DLD1 (cell line): ENCODE measurements around the gene LRIG3.

Source experiments
- in situ Hi-C: cut with HindIII; loops from 2 replicates; pipeline ENCODE4 v1.10.0; 2017; ENCODE audit warnings: low sequenced_read_pairs

The LRIG3 gene

DNA sequence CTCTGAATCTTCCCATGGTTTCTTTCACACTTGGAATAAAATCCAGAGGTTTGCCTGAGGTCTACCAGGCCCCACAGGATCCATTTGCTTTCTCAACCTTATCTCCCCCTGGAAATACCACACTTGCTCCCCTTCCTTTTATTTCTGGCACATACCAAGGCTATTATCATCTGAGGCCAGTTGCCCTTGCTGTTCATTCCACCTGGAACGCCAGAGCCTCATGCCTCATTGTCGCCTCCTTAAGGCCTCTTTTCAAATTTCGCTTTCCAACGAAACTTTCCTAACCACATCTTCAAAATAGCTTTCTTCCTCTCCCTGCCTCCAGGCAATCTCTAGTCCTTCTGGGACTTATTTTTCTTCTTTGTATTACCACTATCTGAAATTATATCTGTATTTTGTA is 11.2 kb upstream of the LRIG3 start:
- in situ Hi-C loops, result no loop called here

- in situ Hi-C loops, result no loop called here
Measured at GRCh38 chr12:58930770-58931324, 10.5 kb upstream of the LRIG3 start.

GRCh38 chr12:58927120-58927519 is 6.8 kb upstream of the LRIG3 start:
- in situ Hi-C loops, result no loop called here

DNA sequence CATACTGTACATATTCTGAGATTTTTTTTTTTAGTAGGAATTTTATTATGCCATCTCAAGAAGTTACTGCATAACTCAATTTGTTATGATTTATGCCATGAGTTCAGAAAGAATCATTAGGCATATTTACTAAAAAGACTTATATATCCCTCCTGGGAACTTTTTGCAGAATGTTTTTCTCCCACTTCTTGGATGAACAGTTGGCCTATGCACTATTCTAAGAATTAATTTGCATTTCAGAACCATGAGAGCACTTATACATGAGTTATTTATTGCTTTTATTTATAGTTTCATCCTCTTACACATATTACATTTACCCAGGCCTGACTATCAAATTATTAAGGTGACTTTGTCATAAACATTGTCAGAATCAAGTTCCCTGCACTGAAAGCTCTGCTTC is 6.3 kb upstream of the LRIG3 start:
- in situ Hi-C loops, result no loop called here

GRCh38 chr12:58925751-58926150 is 5.4 kb upstream of the LRIG3 start:
- in situ Hi-C loops, result no loop called here

- in situ Hi-C loops, result no loop called here
Measured at GRCh38 chr12:58925111-58925611, 4.9 kb upstream of the LRIG3 start.

GRCh38 chr12:58924652-58925051 is 4.3 kb upstream of the LRIG3 start:
- in situ Hi-C loops, result no loop called here

DNA sequence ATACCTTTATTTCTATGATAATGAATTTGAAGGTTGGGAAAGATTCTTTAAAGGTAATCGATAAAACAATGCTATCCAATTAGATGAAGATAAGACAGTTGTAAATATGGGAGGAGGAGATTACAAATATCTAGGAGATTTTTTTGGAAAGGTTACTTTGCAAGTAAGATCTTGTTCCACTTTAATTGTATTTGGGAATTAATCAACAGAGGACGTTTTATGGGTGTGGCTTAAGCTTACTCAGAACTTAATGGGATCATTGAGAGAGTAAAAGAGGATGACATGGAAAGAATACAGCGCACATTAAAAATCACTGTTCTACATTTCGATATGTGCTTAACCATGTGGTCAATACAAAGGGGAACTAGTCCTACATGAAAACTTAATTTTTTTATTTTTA is 3.5 kb upstream of the LRIG3 start:
- in situ Hi-C loops, result no loop called here

GRCh38 chr12:58922849-58923248 is 2.5 kb upstream of the LRIG3 start:
- in situ Hi-C loops, result no loop called here

- in situ Hi-C loops, result no loop called here
Measured at GRCh38 chr12:58920961-58921861, 907 bp upstream of the LRIG3 start.

DNA sequence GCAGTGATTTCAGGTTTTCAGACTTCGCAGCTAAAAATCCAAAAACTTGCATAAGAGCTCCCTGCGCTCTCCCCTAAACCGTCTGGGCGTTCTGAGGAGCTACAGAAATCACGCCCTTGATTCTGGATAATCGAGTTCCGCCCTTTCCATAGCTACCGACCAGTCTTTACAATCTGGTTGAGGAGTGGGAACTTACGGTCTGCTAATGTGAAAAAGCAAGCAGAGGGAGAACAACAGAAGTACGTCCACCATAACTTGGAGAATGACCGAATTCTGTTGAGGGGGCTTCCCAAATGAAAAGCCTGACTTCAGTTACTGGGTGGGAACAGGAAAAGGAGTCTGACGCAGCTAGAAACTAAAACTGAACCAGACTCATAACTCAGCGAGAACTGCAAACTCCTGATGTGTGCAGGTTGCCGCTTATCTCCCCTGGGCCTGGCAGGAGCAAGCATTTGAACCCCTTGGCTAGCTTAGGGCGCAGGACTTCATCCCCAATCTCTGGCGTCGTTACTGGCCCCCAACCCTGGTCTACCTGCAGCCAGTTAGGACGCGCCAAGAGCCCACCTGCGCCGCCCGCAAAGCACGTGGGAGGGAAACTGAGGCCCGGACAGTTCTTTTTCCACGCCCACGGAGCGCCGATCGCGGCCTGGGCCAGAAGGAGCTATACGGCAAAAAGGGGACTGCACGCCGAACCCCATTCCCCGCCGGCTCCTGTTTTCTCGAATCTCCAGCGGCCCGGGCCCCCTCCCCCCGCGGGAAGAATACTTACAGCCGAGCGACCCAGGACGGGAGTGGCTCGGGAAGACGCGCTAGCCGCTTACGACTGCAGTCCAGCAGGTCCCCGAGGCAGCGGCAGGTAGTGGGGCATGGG is 838 bp downstream of the LRIG3 start:
- in situ Hi-C loops, result no loop called here

- in situ Hi-C loops, result no loop called here
Measured at GRCh38 chr12:58918469-58918844, 1.8 kb downstream of the LRIG3 start.

- in situ Hi-C loops, result no loop called here
Measured at GRCh38 chr12:58917699-58918468, 2.4 kb downstream of the LRIG3 start.

- in situ Hi-C loops, result no loop called here
Measured at GRCh38 chr12:58916921-58917511, 3.3 kb downstream of the LRIG3 start.

DNA sequence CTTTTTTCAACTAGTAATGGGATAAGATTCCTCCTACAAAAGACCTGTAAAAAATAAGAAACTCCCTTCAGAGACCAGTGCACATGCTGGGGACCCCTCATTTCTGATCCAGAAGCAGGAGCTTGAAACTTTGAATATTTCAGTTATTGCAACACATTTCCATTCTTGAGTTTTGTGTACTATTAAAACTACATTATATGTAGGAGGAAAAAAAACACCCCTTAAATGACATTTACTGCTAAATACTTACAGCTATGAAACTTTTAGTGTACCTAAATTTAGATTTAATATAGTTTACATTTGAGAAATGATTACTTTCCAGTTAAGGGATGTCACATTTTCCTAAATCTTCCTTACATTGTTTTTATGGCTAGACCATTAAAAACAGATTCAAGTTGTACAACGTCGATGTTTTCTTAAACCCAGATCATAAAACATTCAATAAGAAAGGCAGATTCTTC is 4.1 kb downstream of the LRIG3 start:
- in situ Hi-C loops, result no loop called here

DNA sequence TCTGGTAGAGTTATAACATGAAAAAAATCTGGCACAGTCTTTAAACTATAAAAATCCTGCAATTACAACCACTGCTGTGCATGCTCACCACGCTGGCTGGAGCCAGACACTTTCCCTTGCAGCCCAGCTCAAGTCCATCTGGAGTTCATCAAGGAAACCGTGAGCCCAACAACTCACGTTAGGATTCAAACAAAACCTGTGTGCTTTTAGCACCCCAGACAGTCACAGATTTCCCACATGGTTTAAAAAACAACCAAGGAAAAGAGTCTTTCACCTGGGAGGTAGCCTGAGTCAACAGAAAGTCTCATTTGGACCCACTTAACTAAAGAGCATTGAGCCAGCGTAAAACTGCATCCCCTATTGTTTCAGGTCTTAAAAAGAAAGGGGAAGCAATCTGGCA is 4.7 kb downstream of the LRIG3 start:
- in situ Hi-C loops, result no loop called here

GRCh38 chr12:58915037-58915436 is 5.3 kb downstream of the LRIG3 start:
- in situ Hi-C loops, result no loop called here

GRCh38 chr12:58914457-58914856 is 5.8 kb downstream of the LRIG3 start:
- in situ Hi-C loops, result no loop called here

- in situ Hi-C loops, result no loop called here
Measured at GRCh38 chr12:58907391-58907790, 12.9 kb downstream of the LRIG3 start.

DNA sequence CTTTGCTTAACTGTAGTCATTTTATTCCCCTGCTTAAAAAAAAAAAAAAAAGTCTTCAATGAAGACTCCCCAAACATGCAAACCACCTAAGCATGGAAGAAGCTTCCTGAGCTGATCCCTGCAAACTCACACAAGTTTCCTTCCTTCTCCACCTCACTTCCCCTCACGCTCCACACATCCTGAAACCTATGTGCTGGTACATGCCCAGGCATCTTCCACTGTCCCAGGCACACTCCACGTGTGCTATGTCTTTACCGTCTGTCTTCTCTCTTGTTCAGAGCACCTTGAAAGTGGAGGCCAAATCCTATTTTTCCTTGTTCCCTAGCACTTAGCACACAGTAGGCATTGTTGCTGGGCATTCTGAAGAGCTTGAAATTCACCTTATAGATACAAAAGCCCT is 13.4 kb downstream of the LRIG3 start:
- in situ Hi-C loops, result no loop called here
